Skin epidermis (tissue), 12 donors: ENCODE data around the gene NFS1.
"Not testable (repeated sequence)": the region's sequence is repeated elsewhere in the genome, so short reads cannot be mapped to it uniquely, and the experiment has no call there.

Experiments
- H3K27ac ChIP-seq, 21 experiments: fragments of 200-600 bp; sonication (generic) in 11 of 21; one replicate each; pipeline ENCODE4 v1.5.0; 2020; ENCODE audit warnings: mild to moderate bottlenecking in 3 of 21, inconsistent platforms in 2 of 21, moderate library complexity in 2 of 21
- H3K4me3 ChIP-seq, 7 experiments: fragments of 200-600 bp; sonication (generic) in 2 of 7; one replicate each; pipeline ENCODE4 v1.5.0; 2020; ENCODE audit warnings: inconsistent platforms in 2 of 7, mild to moderate bottlenecking in 2 of 7, moderate library complexity in 1 of 7

The NFS1 gene

GRCh38 chr20:35695245-35695749, 3.9 kb downstream of the NFS1 start:
- Histone ChIP-seq H3K27ac (no peak overlapping the region), H3K4me3 (no peak overlapping the region)

GRCh38 chr20:35690265-35690664, 8.9 kb downstream of the NFS1 start:
- H3K27ac ChIP-seq = no peak overlapping the region
- no peak overlapping the region for H3K4me3 ChIP-seq

- not testable (repeated sequence) for H3K4me3 ChIP-seq
Observed at GRCh38 chr20:35686872-35687271, 12.3 kb downstream of the NFS1 start.

GRCh38 chr20:35685368-35685767, 13.8 kb downstream of the NFS1 start:
- not testable (repeated sequence) for H3K4me3 ChIP-seq

More at GRCh38 chr20:35686872-35687271, 12.3 kb downstream of the NFS1 start:
- H3K27ac ChIP-seq = not testable (repeated sequence)

GRCh38 chr20:35681960-35682359, 17.2 kb downstream of the NFS1 start:
- Histone ChIP-seq H3K27ac (no peak overlapping the region), H3K4me3 (no peak overlapping the region)

More at GRCh38 chr20:35685368-35685767, 13.8 kb downstream of the NFS1 start:
- H3K27ac ChIP-seq = not testable (repeated sequence)

- H3K27ac ChIP-seq = no peak overlapping the region
- no peak overlapping the region for H3K4me3 ChIP-seq
Observed at GRCh38 chr20:35680452-35681183, 18.5 kb downstream of the NFS1 start.

- Histone ChIP-seq H3K27ac (no peak overlapping the region), H3K4me3 (no peak overlapping the region)
Observed at GRCh38 chr20:35674921-35675320, 24.2 kb downstream of the NFS1 start.

- Histone ChIP-seq H3K4me3 (no peak overlapping the region), H3K27ac (no peak overlapping the region)
Observed at GRCh38 chr20:35673884-35674283, 25.3 kb downstream of the NFS1 start.

GRCh38 chr20:35669681-35670080, 29.5 kb downstream of the NFS1 start:
- no peak overlapping the region for H3K4me3 ChIP-seq
- no peak overlapping the region for H3K27ac ChIP-seq

GRCh38 chr20:35669221-35669620, 29.9 kb downstream of the NFS1 start:
- H3K4me3 ChIP-seq = no peak overlapping the region
- no peak overlapping the region for H3K27ac ChIP-seq

- Histone ChIP-seq H3K4me3 (no peak overlapping the region), H3K27ac (no peak overlapping the region)
Observed at GRCh38 chr20:35665949-35666288, 33.2 kb downstream of the NFS1 start.

GRCh38 chr20:35664466-35665206, 34.5 kb downstream of the NFS1 start, which contains the start of the genes CPNE1 and RBM12:
Gene CPNE1 (minus strand): TSS chr20:35664900. CDS start chr20:35632923, 31,977 bp downstream.
Gene RBM12 (minus strand): TSS chr20:35664900. CDS start chr20:35655322, 9,578 bp downstream.
- peak within 1 kb of the TSS; percentile 68 to 97 (median 83) for H3K4me3 ChIP-seq

GRCh38 chr20:35663516-35664465, 35.4 kb downstream of the NFS1 start:
- Histone ChIP-seq H3K27ac (peak overlapping the region; percentile 87 to 100 (median 97)), H3K4me3 (peak overlapping the region; percentile 68 to 97 (median 83))

More at GRCh38 chr20:35664466-35665206, 34.5 kb downstream of the NFS1 start, which contains the start of the genes CPNE1 and RBM12:
- H3K27ac ChIP-seq = peak within 1 kb of the TSS; percentile 87 to 100 (median 97)

- Histone ChIP-seq H3K4me3 (peak overlapping the region in 4 of 7 experiments; percentile 68 to 97 (median 86)), H3K27ac (peak overlapping the region in 2 of 21 experiments; percentile 98 to 100)
Observed at GRCh38 chr20:35662551-35662950, 36.6 kb downstream of the NFS1 start.

- Histone ChIP-seq H3K27ac (peak overlapping the region in 3 of 21 experiments; percentile 18 to 98 (median 28)), H3K4me3 (peak overlapping the region in 1 of 7 experiments; percentile 10)
Observed at GRCh38 chr20:35661908-35662307, 37.2 kb downstream of the NFS1 start.

- Histone ChIP-seq H3K27ac (peak overlapping the region in 5 of 21 experiments; percentile 5 to 98 (median 26)), H3K4me3 (no peak overlapping the region)
Observed at GRCh38 chr20:35661053-35661452, 38.1 kb downstream of the NFS1 start.

- H3K27ac ChIP-seq = peak overlapping the region in 3 of 21 experiments; percentile 26 to 52 (median 32)
- no peak overlapping the region for H3K4me3 ChIP-seq
Observed at GRCh38 chr20:35660122-35660937, 38.8 kb downstream of the NFS1 start.

- no peak overlapping the region for H3K27ac ChIP-seq
- H3K4me3 ChIP-seq = no peak overlapping the region
Observed at GRCh38 chr20:35657271-35657670, 41.9 kb downstream of the NFS1 start.
